HG03521 (cell line): ENCODE results near the gene SLC38A10.

ENCODE experiments used
- ATAC-seq: cut with Tn5 transposase; IDR thresholded peaks from one replicate; pipeline ENCODE4 v1.9.1; 2021; ENCODE audit warnings: mild to moderate bottlenecking, moderate library complexity; ENCODE audit not compliant: unreplicated experiment

Gene SLC38A10

DNA sequence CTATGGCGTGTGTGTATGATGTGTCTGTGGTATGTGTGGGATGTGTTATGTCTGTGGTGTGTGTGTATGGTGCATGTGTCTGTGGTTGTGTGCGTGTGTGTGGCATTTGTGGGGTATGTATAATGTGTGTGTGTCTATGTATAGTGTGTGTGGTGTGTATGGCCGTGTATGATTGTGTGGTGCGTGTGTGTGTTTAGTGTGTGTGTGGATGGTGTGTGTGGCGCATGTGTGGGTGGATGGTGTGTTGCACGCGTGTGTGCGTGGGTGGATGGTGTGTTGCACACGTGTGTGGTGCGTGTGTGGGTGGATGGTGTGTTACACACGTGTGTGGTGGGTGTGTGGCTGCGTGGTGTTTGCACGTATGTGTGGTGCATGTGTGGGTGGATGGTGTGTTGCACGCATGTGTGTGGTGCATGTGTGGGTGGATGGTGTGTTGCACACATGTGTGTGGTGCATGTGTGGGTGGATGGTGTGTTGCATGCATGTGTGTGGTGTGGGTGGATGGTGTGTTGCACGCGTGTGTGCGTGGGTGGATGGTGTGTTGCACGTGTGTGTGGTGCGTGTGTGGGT lies 5.6 kb upstream of the SLC38A10 start:
- no peak for ATAC-seq

DNA sequence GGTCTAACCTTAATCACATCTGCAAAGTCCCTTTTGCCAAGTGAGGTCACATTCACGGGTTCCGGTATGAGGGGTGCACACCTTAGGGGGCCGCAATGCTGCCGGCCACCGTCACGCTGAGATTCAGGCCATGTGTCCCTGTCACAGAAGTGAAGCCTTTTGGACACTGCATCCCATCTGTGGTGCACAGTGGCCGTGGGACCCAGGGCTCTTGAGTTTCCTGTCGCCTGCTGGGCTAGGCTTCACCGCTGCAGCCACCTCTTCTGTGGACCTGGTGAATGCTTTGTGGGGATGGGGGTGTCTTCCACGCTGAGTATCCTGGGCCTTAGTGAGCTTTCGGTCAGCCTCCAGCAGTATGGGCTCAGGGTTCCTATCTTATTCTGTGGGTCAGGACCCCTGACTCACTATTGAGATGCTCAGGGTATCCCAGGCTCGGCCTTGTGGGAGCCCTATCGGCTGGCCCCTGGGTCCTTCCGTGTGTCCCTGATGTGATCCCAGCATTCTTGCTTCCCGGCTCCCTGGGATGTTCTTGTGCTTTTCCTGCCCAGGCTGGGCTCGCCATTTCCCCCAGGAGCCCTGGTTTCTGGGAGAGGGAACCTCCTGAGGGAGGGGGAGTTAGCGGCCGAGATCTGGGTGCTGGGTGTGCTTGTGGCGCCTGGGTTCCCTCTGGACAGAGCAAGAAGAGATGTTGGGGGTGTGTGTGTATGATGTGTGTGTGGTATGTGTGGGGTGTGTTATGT lies 4.9 kb upstream of the SLC38A10 start:
- no peak for ATAC-seq

GRCh38 chr17:81298991-81299738 lies 4.1 kb upstream of the SLC38A10 start:
- no peak for ATAC-seq

- no peak for ATAC-seq
Measured at GRCh38 chr17:81298325-81298990, 3.4 kb upstream of the SLC38A10 start.

DNA sequence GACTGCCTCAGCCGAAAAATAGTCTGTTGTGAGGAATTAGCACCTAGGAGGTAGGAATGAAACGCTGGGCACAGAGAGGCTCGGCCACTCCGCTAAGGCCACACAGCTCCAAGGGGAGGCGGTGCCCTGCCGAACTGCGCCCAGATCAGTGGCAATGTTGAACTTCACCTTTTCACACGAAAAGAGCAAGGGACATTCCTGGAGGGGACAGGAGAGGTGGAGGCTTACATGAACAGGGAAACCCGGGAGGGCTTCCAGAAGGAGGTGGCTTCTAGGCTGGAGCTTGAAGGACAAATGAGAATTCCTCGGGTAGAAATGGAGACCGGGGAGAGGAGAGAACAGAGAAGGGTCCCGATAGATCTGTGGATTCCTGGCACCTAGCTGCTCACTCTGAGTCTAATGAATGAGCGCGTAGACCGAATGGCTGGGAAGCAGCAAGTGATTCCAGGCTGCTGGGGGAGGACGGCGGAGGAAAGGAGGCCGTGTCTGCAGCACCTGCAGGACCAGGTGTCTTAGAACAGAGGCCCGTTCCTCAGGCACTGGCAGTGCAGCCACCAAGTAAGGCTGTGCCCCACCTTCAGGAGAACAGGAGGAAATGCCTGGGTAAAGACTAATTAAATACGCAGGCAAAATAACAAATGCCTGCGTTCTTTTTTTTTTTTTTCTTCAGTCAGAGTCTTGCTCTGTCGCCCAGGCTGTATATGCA lies 722 bp upstream of the SLC38A10 start:
- ATAC-seq = no peak

- ATAC-seq = peak; percentile 14
Measured at GRCh38 chr17:81294512-81295030, 536 bp downstream of the SLC38A10 start.

- ATAC-seq = no peak
Measured at GRCh38 chr17:81292450-81292849, 2.7 kb downstream of the SLC38A10 start.

DNA sequence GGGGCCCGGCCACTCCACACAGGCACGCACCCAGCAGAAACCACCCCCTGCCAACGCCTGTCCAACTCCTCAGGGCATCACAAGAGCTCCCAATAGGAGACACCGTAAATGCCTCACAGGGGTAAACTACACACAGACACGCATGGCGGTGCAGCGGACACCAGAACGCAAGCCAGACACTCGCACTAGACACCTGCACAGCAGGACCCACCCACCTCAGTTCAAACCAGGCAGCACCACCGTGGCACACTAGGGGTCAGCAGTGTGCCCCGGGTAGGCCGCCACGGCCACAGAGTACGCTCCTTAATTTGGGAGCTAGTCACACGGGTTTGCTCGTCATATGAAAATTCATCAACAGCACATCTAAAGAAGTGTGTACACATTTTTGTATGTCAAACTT lies 3.4 kb downstream of the SLC38A10 start:
- ATAC-seq = no peak

- no peak for ATAC-seq
Measured at GRCh38 chr17:81290230-81290629, 4.9 kb downstream of the SLC38A10 start.

GRCh38 chr17:81289627-81290026 lies 5.5 kb downstream of the SLC38A10 start:
- ATAC-seq = no peak

GRCh38 chr17:81288715-81289114 lies 6.4 kb downstream of the SLC38A10 start:
- ATAC-seq = no peak

DNA sequence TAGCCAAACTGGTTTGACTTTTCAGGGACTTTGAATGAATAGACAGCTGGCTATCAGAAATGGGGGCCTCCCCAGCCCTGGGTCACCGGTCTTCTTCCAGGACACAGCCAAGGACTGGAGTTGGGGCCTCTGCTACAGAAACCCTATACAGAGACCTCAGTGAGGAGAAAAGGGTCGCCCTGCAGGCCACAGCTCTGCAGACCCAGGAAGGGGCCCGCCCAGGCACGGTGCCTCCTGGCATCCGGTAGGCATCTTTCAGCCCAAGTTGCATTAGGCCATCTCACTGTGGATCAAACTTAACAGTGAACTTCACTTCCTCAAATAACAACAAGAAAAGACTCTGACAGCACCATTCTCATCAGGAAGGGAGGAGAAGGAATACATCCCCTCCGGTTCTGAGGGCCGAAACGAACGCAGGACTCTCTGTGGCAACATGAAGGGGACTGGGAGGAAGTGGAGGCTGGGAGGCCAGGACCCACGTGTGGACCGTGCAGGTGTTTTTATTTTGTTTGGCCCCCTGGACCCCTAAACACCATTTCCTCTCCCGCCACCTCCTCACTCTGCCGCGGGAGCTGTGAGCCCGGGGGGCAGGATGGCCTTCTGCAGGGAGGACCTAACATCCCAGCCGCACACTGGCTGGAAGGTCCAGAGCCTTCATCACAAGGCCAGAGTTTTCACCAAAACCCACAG lies 7.2 kb downstream of the SLC38A10 start:
- no peak for ATAC-seq

DNA sequence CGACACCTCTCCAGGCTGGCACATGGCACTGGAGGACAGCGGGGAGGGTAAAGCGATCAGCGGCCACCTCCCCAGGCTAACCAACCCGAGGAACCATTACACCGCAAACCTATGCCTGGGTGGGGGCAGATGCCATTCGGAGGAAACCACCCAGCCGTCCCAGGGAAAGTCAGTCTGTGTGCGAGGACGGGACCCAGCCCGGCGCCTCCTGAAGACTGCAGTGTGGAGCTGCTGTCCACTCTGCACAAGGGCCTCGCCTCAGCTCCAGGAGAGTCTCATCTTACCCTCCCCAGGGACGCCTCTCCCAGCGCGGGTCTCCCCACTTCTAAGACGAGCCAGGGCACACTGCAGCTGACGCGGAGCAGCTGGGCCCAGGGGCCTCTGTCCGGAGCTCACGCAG lies 8.0 kb downstream of the SLC38A10 start:
- no peak for ATAC-seq

DNA sequence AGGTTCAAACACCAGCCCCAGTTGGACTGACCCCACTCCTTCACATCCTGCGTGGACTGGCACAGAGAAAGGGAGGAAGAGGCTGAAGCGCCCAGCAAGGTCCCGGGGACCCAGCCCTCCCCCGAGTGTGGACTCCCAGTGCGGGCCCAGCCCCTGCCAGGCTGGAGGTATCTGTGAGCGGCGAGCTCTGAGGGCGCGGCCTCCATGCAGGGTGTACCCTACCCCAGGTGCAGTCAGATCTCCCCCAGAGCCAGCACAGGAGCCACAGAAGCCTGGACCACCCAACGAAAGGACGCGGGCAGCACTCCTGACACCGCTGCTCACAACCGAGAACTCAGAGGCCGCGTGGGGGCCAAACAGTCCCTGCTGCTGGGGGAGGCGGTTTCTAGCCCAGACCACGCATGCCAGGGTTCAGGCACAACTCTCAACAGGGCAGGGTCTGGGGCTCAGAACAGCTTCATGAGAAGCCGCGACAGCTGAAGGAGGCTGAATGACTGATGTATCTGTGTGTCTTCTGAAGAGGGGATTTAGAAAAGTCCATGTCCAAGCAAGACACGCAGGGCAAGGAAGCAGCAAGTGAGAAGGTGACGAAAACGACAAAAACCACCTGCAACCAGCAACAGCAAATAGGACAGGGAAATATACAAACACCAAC lies 8.5 kb downstream of the SLC38A10 start:
- no peak for ATAC-seq

DNA sequence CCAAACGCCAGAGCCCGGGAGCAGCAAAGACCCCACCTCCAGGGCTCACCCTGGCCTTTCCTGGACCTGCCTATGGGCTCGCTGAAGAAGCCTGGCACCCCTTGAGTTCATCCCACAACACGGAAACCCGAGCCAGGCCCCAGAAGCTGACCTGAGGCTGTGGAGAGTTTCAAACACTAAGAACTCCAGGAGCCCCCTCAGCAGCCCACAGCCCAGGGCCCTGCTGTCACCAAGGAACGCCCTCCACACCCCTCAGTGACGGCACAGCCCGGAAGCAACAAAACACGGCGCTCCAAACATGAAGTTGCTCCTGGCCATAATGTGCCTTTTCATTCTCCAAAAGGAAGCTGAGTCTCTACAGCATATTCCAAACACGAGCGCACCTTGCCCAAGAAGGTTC lies 9.2 kb downstream of the SLC38A10 start:
- ATAC-seq = no peak

- no peak for ATAC-seq
Measured at GRCh38 chr17:81285179-81285878, 9.8 kb downstream of the SLC38A10 start.

- no peak for ATAC-seq
Measured at GRCh38 chr17:81282876-81283275, 12.2 kb downstream of the SLC38A10 start.

GRCh38 chr17:81282141-81282540 lies 13.0 kb downstream of the SLC38A10 start:
- ATAC-seq = no peak

GRCh38 chr17:81280571-81280970 lies 14.5 kb downstream of the SLC38A10 start:
- ATAC-seq = no peak
